ENCODE measurements around the gene PRKAR1B. TPM values are rescaled to one million over a fixed set of nuclear protein-coding genes. Genes with fewer than 3 reads are reported as not detected.

PRKAR1B gene
- total and polyA plus RNA-seq, 10 of the 15 experiments (the other 5 are each of a cell fraction or from before 2014, with no cell fraction given): 1.4 to 45.6 (median 19.3) TPM

GRCh38 chr7:539731-540411 lies 187.2 kb downstream of the PRKAR1B start:
- no TSS peak for BruUV-seq (replicated peaks)
- Histone ChIP-seq H3K4me3 (no peak overlapping the region), H3K27me3 (replicated peaks in 1 of 2; ENCODE audit: control insufficient read depth in 2 of 2, insufficient read depth in 2 of 2, low read length in 1 of 2) (no peaks in the 10 kb centered on the region), H4K20me1 (ENCODE audit: control insufficient read depth, insufficient read depth) (no peaks in the 10 kb centered on the region), H3K9me3 (replicated peaks; ENCODE audit: control insufficient read depth, insufficient read depth, low read length) (no peaks in the 10 kb centered on the region; the same call in 2 of the 3 replicates), H3K4me2 (ENCODE audit: control insufficient read depth, insufficient read depth) (no peak overlapping the region), H3K79me2 (ENCODE audit: control insufficient read depth, insufficient read depth, low read length) (no peaks in the 10 kb centered on the region), H3K27ac (ENCODE audit: control insufficient read depth, insufficient read depth) (no peak overlapping the region), H3K9ac (ENCODE audit: control insufficient read depth, insufficient read depth, low read length) (no peak overlapping the region), H3K36me3 (ENCODE audit: control insufficient read depth in 2 of 2, insufficient read depth in 2 of 2, low read length in 1 of 2) (no peaks in the 10 kb centered on the region), H2AFZ (ENCODE audit: control insufficient read depth, low read depth, low read length) (no peak overlapping the region), H3K4me1 (ENCODE audit: control insufficient read depth, insufficient read depth, low read length) (no peaks in the 10 kb centered on the region)
- ChIA-PET CTCF (interaction anchor here (0.6 kb wide), 1 partner anchor 19 kb away, joined by 3 read pairs; no protein-coding TSS in a partner anchor), POLR2A (no interaction called here), RAD21 (ENCODE audit: unreplicated experiment) (no interaction called here), SMC1A (ENCODE audit: uncharacterized antibody, unreplicated experiment) (no interaction called here)
- no peak for DNase-seq (ENCODE audit: low read depth, low spot score)
- in situ Hi-C loops (cut with MboI) (no loop called here), intact Hi-C loops (cut with micrococcal nuclease; ENCODE audit: unreplicated experiment) (no loop called here)
- no peak for FAIRE-seq
- WGBS (ENCODE audit: insufficient coverage, insufficient replicate concordance, low lambda C conversion rate, missing lambda C conversion rate): 35% methylated on average over 12 of the region's 17 CpGs
- TF ChIP-seq TCF7 (IDR thresholded peaks at IDR 0.05; ENCODE audit: borderline replicate concordance) (no peak), BMI1 (IDR thresholded peaks at IDR 0.05; ENCODE audit: borderline replicate concordance) (no peak), REST (IDR thresholded peaks at IDR 0.05; ENCODE audit: low read depth, low read length) (no peak)
- ATAC-seq: no peak

Measured in GM12878 (cell line).